Peyer's patch (tissue), 4 donors: Measurements from ENCODE around the gene POF1B. TPM values are rescaled to one million over a fixed set of nuclear protein-coding genes. Genes with fewer than 3 reads are reported as not detected.

ENCODE experiments used
- DNase-seq, 3 donors: peaks; one replicate each; pipeline ENCODE4 v3.0.0-alpha.2; 2017 to 2019
- H3K27ac ChIP-seq, 4 donors: fragments of 200-600 bp; sonication (generic); one replicate each; pipeline ENCODE4 v1.5.1; 2016 to 2019
- H3K27me3 ChIP-seq, 2 donors: fragments of 200-600 bp; sonication (generic); one replicate each; pipeline ENCODE4 v1.5.1; 2019
- H3K36me3 ChIP-seq, 3 donors: fragments of 200-600 bp; sonication (generic); one replicate each; pipeline ENCODE4 v1.5.1; 2016 to 2019
- H3K4me1 ChIP-seq, 4 donors: fragments of 200-600 bp; sonication (generic); one replicate each; pipeline ENCODE4 v1.5.1; 2016 to 2019
- H3K4me3 ChIP-seq, 4 donors: fragments of 200-600 bp; sonication (generic); 1 replicate in 3 of 4; 2 replicates in 1 of 4; pipeline ENCODE4 v1.5.1; 2016 to 2019; ENCODE audit warnings: mild to moderate bottlenecking in 1 of 4
- H3K9me3 ChIP-seq, 4 donors: fragments of 200-600 bp; sonication (generic); one replicate each; pipeline ENCODE4 v1.5.1; 2016 to 2019; ENCODE audit warnings: mild to moderate bottlenecking in 1 of 4
- POLR2A ChIP-seq, 2 donors: fragments of 450-650 bp; IDR thresholded peaks; one replicate each; pipeline ENCODE4 v1.5.1; 2017; ENCODE audit warnings: antibody characterized with exemption in 2 of 2, mild to moderate bottlenecking in 2 of 2, moderate library complexity in 2 of 2
- total RNA-seq, 4 donors: library from RNA; depleted of rRNA; stranded (reverse); fragments of >200 nt; gene quantifications; one replicate each; pipeline ENCODE4 v1.1.0, GENCODE V29; 2016
- TF ChIP-seq, protein P1 (sequence below), 6 experiments: fragments of 450-650 bp in 4 of 6; fragments of 200-600 bp in 2 of 6; sonication (generic) in 1 of 6; IDR thresholded peaks; one replicate each; pipeline ENCODE4 v1.5.1; 2017 to 2019; ENCODE audit warnings: antibody characterized with exemption in 6 of 6, mild to moderate bottlenecking in 3 of 6, moderate library complexity in 1 of 6

Gene POF1B
- total RNA-seq, 4 donors from 2014 or later: 59.4 to 134 (median 79.1) TPM

DNA sequence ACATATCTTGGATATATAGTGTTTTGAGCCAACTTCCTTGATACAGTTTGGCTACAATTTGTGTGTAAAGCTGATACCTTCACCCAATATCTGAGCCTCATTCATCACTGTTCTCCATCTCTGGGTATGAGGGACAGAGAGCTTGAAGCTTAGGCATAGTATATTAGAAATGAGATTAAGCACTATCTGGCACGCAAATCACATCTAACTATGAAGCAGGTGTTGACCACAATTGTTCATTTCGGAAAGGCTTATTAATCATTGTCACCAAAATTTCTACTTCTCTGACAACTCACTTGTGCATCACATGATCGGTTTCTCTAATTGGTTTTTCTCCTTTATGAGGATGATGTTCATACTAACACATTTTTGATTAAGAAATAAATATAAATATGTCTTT, 2.1 kb upstream of the POF1B start:
- H3K4me3 ChIP-seq: no peak overlapping the region
- no peak overlapping the region for H3K27ac ChIP-seq
- TF ChIP-seq POLR2A (IDR thresholded peaks at IDR 0.05): no peak
- TF ChIP-seq, protein P1, sequence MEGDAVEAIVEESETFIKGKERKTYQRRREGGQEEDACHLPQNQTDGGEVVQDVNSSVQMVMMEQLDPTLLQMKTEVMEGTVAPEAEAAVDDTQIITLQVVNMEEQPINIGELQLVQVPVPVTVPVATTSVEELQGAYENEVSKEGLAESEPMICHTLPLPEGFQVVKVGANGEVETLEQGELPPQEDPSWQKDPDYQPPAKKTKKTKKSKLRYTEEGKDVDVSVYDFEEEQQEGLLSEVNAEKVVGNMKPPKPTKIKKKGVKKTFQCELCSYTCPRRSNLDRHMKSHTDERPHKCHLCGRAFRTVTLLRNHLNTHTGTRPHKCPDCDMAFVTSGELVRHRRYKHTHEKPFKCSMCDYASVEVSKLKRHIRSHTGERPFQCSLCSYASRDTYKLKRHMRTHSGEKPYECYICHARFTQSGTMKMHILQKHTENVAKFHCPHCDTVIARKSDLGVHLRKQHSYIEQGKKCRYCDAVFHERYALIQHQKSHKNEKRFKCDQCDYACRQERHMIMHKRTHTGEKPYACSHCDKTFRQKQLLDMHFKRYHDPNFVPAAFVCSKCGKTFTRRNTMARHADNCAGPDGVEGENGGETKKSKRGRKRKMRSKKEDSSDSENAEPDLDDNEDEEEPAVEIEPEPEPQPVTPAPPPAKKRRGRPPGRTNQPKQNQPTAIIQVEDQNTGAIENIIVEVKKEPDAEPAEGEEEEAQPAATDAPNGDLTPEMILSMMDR (IDR thresholded peaks at IDR 0.05): no peak
- no peaks in the 10 kb centered on the region for H3K4me1 ChIP-seq
- no peaks in the 10 kb centered on the region for H3K9me3 ChIP-seq
- no peak for DNase-seq
- no peaks in the 10 kb centered on the region for H3K27me3 ChIP-seq
- H3K36me3 ChIP-seq: no peaks in the 10 kb centered on the region

DNA sequence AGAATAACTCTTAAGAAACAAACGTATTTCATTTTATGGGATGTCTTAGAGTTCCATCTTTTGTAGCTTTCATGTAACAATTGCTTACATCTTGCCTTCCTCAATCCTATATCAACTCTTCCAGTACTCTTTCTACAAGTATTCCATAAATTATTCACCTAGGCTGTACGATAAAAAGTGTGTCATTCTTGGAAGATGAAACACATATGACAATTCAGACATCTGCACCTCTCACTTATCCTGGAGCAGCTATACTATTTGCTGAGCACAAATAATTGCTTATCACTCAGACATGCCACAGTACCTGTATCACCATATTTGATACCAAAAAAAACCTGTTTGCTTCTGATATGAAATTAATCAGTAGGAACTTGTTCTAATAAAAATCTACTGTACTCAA, 1.0 kb downstream of the POF1B start:
- H3K27ac ChIP-seq: peak overlapping the region in 3 of 4 donors; percentile 67 to 84 (median 82)
- no peaks in the 10 kb centered on the region for H3K27me3 ChIP-seq
- H3K4me1 ChIP-seq: no peaks in the 10 kb centered on the region
- H3K36me3 ChIP-seq: no peaks in the 10 kb centered on the region
- peak overlapping the region in 3 of 4 donors; percentile 20 to 53 (median 50) for H3K4me3 ChIP-seq
- H3K9me3 ChIP-seq: no peaks in the 10 kb centered on the region
- TF ChIP-seq, protein P1 (IDR thresholded peaks at IDR 0.05): no peak
- no peak for TF ChIP-seq POLR2A (IDR thresholded peaks at IDR 0.05)
- DNase-seq: no peak

- Histone ChIP-seq H3K4me3 (peak overlapping the region in 2 of 4 donors; percentile 50 to 53), H3K4me1 (no peaks in the 10 kb centered on the region)
These were observed 4.1 kb downstream of the POF1B start for GRCh38 chrX:85375333-85375738.

DNA sequence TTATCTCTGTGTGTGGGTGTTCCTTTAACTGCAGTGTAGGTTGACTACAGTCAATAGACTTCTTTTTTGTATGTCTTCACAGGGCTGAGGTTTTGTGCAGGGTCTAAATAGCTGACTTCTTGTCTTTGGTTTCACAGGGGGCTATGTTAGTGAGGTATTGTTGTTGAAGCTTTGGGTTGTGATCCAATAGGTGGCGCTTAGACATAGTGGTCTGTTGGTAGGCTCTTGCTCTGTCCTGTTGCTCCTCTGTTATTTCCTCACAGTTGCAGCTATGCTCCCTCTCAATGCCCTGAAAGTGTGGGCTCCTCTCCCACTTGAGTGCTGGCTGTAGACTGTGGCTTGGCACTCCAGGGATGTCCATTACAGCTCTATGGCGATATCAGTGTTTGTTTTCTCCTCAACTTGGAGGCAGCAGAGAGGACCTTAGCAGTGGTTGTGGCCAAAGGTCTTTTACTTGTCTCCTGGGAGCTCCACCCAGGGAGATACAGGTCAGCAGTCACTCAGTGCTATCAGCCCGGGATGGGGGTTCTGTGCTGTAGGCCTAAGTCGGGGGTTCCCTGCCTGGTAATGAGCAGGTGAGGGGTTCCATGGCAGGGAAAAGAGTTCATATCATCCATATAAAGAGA, 14.0 kb downstream of the POF1B start:
- peak in 2 of 3 donors; percentile 25 to 60 for DNase-seq
- TF ChIP-seq, protein P1 (IDR thresholded peaks at IDR 0.05): no peak
- no peak for TF ChIP-seq POLR2A (IDR thresholded peaks at IDR 0.05)

More at GRCh38 chrX:85375333-85375738, 4.1 kb downstream of the POF1B start:
- Histone ChIP-seq H3K27ac (peak overlapping the region in 3 of 4 donors; percentile 57 to 78 (median 72)), H3K27me3 (no peaks in the 10 kb centered on the region), H3K36me3 (no peaks in the 10 kb centered on the region), H3K9me3 (no peaks in the 10 kb centered on the region)
- TF ChIP-seq, protein P1 (IDR thresholded peaks at IDR 0.05): no peak
- peak; percentile 28 to 79 for TF ChIP-seq POLR2A (IDR thresholded peaks at IDR 0.05)
- peak in 1 of 3 donors; percentile 60 for DNase-seq

DNA sequence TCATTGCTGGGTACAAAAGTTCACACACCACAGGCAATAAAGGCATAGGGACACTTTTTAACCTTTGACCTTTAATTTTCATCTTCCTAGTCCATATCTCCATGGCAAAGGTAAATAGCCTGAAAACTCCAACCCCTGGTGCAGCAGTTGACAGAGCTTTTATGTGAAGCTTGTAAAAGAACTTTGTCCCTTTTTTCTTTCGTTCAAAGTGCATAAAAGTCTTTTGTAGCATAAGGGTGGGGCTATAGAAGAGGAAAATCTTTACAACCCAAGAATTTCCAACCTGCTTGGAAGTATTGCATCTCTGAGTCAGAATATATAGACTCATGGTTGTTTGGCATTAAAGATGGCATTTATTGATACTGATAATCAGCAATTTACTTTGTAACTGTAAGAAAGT, 20.4 kb downstream of the POF1B start:
- no peaks in the 10 kb centered on the region for H3K27me3 ChIP-seq
- no peaks in the 10 kb centered on the region for H3K36me3 ChIP-seq
- TF ChIP-seq POLR2A (IDR thresholded peaks at IDR 0.05): no peak
- TF ChIP-seq, protein P1 (IDR thresholded peaks at IDR 0.05): no peak
- peak in 1 of 3 donors; percentile 55 for DNase-seq
- H3K4me3 ChIP-seq: no peak overlapping the region
- peak overlapping the region in 2 of 4 donors; percentile 4 to 46 for H3K27ac ChIP-seq
- no peaks in the 10 kb centered on the region for H3K4me1 ChIP-seq
- H3K9me3 ChIP-seq: no peaks in the 10 kb centered on the region

More for the DNA sequence above, 14.0 kb downstream of the POF1B start:
- no peaks in the 10 kb centered on the region for H3K4me1 ChIP-seq
- H3K4me3 ChIP-seq: no peak overlapping the region
- H3K9me3 ChIP-seq: no peaks in the 10 kb centered on the region
- no peak overlapping the region for H3K27ac ChIP-seq
- H3K27me3 ChIP-seq: no peaks in the 10 kb centered on the region
- H3K36me3 ChIP-seq: peaks cover 0 to 12% (median 0%) of the 10 kb centered on the region in 3 donors
